Neural cell (in vitro differentiated cells): ENCODE results near the gene FOXP4. TPM values are rescaled to one million over a fixed set of nuclear protein-coding genes. Genes with fewer than 3 reads are reported as not detected.

Experiments
- H2AFZ ChIP-seq: fragments of 200-600, 300-800 bp; sonication (generic), shearing (Covaris generic); 2 replicates; pipeline ENCODE4 v1.6.0; 2014; ENCODE audit warnings: low read depth, mild to moderate bottlenecking, antibody characterized with exemption, low read length, moderate library complexity
- H3F3A ChIP-seq: fragments of 200-600 bp; shearing (Covaris generic); 2 replicates; pipeline ENCODE4 v1.6.1; 2016; ENCODE audit warnings: mild to moderate bottlenecking, moderate library complexity, mixed read lengths, antibody characterized with exemption, low read length; ENCODE audit not compliant: insufficient read depth, poor library complexity, severe bottlenecking
- H3K27ac ChIP-seq: fragments of 200-600, 300-800 bp; sonication (generic), shearing (Covaris generic); 2 replicates; pipeline ENCODE4 v1.5.1; 2014; ENCODE audit warnings: mild to moderate bottlenecking, low read length, moderate library complexity
- H3K27me3 ChIP-seq: fragments of 300-800, 200-600 bp; sonication (generic), shearing (Covaris generic); 2 replicates; pipeline ENCODE4 v1.6.0; 2014; ENCODE audit warnings: mild to moderate bottlenecking, low read depth, low read length, moderate library complexity; ENCODE audit not compliant: insufficient read depth
- H3K36me3 ChIP-seq: fragments of 300-800, 200-600 bp; sonication (generic), shearing (Covaris generic); 2 replicates; pipeline ENCODE4 v1.5.1; 2014; ENCODE audit warnings: mild to moderate bottlenecking, antibody characterized with exemption, low read length, moderate library complexity; ENCODE audit not compliant: insufficient read depth
- H3K4me2 ChIP-seq: fragments of 300-800, 200-600 bp; sonication (generic), shearing (Covaris generic); 2 replicates; pipeline ENCODE4 v1.6.0; 2014; ENCODE audit warnings: mild to moderate bottlenecking, low read length
- H3K4me3 ChIP-seq: fragments of 300-800, 200-600 bp; sonication (generic), shearing (Covaris generic); 2 replicates; pipeline ENCODE4 v1.5.1; 2014; ENCODE audit warnings: mild to moderate bottlenecking, low read length, moderate library complexity
- H3K79me2 ChIP-seq: fragments of 200-600 bp; shearing (Covaris generic); replicated peaks from 2 replicates; pipeline ENCODE4 v1.6.0; 2014; ENCODE audit warnings: mild to moderate bottlenecking, low read length, moderate library complexity; ENCODE audit not compliant: insufficient read depth
- H3K9ac ChIP-seq: fragments of 300-800, 200-600 bp; sonication (generic), shearing (Covaris generic); 2 replicates; pipeline ENCODE4 v1.6.1; 2016; ENCODE audit warnings: mild to moderate bottlenecking, low read length, mixed read lengths
- H3K9me2 ChIP-seq: fragments of 200-600 bp; shearing (Covaris generic); 2 replicates; pipeline ENCODE4 v1.6.1; 2016; ENCODE audit warnings: mild to moderate bottlenecking, low read length, mixed read lengths; ENCODE audit not compliant: insufficient read depth
- H3K9me3 ChIP-seq: fragments of 200-600, 300-800 bp; sonication (generic), shearing (Covaris generic); 2 replicates; pipeline ENCODE4 v1.6.1; 2016; ENCODE audit warnings: mild to moderate bottlenecking, mixed run types, low read length, moderate library complexity, mixed read lengths
- H4K20me1 ChIP-seq: fragments of 200-600 bp; shearing (Covaris generic); 2 replicates; pipeline ENCODE4 v1.6.1; 2016; ENCODE audit warnings: mild to moderate bottlenecking, mixed run types; ENCODE audit not compliant: insufficient read depth
- CTCF ChIP-seq: fragments of 450-650 bp; IDR thresholded peaks from 2 replicates; pipeline ENCODE4 v1.5.1; 2014; ENCODE audit warnings: antibody characterized with exemption, mild to moderate bottlenecking, moderate library complexity; ENCODE audit not compliant: poor library complexity, severe bottlenecking
- EP300 ChIP-seq: fragments of 450-650 bp; conservative IDR thresholded peaks from 2 replicates; pipeline ENCODE4 v1.6.1; 2014; ENCODE audit warnings: antibody characterized with exemption, mild to moderate bottlenecking, moderate library complexity; ENCODE audit not compliant: poor library complexity, severe bottlenecking
- EZH2 ChIP-seq: fragments of 200-600, 300-800 bp; shearing (Covaris generic), sonication (generic); IDR thresholded peaks from 2 replicates; pipeline ENCODE4 v1.6.1; 2014; ENCODE audit warnings: antibody characterized with exemption, low read length, borderline replicate concordance, mild to moderate bottlenecking; ENCODE audit not compliant: insufficient read depth, poor library complexity, severe bottlenecking
- MXI1 ChIP-seq: fragments of 450-650 bp; conservative IDR thresholded peaks from 2 replicates; pipeline ENCODE4 v1.6.1; 2014; ENCODE audit warnings: antibody characterized with exemption, mild to moderate bottlenecking; ENCODE audit not compliant: poor library complexity, severe bottlenecking
- POLR2AphosphoS5 ChIP-seq: IDR thresholded peaks from 2 replicates; pipeline ENCODE4 v1.6.1; 2012
- RAD21 ChIP-seq: fragments of 450-650 bp; conservative IDR thresholded peaks from 2 replicates; pipeline ENCODE4 v1.6.1; 2014; ENCODE audit warnings: antibody characterized with exemption, mild to moderate bottlenecking, moderate library complexity
- REST ChIP-seq: IDR thresholded peaks from 2 replicates; pipeline ENCODE4 v1.6.1; 2012; ENCODE audit warnings: borderline replicate concordance
- SMC3 ChIP-seq: fragments of 450-650 bp; conservative IDR thresholded peaks from 2 replicates; pipeline ENCODE4 v1.6.1; 2014; ENCODE audit warnings: antibody characterized with exemption, mild to moderate bottlenecking, moderate library complexity; ENCODE audit not compliant: poor library complexity
- TAF1 ChIP-seq: IDR thresholded peaks from 2 replicates; pipeline ENCODE4 v1.6.1; 2012; ENCODE audit warnings: low read depth
- polyA plus RNA-seq: library from polyadenylated mRNA; depleted of rRNA; stranded (reverse); fragments of >200 nt; gene quantifications from 2 replicates; pipeline ENCODE4 v1.2.3, GENCODE V29; 2014

The FOXP4 gene
- polyA plus RNA-seq, 1 donor from 2014 or later, result 7.1 TPM

GRCh38 chr6:41641352-41641925 lies 95.3 kb downstream of the FOXP4 start:
- Histone ChIP-seq H3K9ac (no peak overlapping the region), H3K9me2 (no peaks in the 10 kb centered on the region), H3K27me3 (peaks cover 40% of the 10 kb centered on the region), H2AFZ (no peak overlapping the region), H3F3A (no peaks in the 10 kb centered on the region), H3K79me2 (no peaks in the 10 kb centered on the region), H3K9me3 (no peaks in the 10 kb centered on the region), H3K4me3 (no peak overlapping the region), H3K36me3 (no peaks in the 10 kb centered on the region), H4K20me1 (no peaks in the 10 kb centered on the region), H3K4me2 (no peak overlapping the region), H3K27ac (no peak overlapping the region)
- TF ChIP-seq EZH2, result no peak
- TF ChIP-seq TAF1, result no peak
- no peak for TF ChIP-seq POLR2AphosphoS5
- TF ChIP-seq MXI1, result no peak
- no peak for TF ChIP-seq CTCF
- TF ChIP-seq RAD21, result no peak
- no peak for TF ChIP-seq EP300
- TF ChIP-seq REST, result no peak
- no peak for TF ChIP-seq SMC3

- TF ChIP-seq TAF1 (no peak), RAD21 (no peak), EP300 (no peak), MXI1 (no peak), EZH2 (no peak), POLR2AphosphoS5 (no peak)
- H3K79me2 ChIP-seq, result no peaks in the 10 kb centered on the region
- no peaks in the 10 kb centered on the region for H3K9me3 ChIP-seq
- no peak overlapping the region for H2AFZ ChIP-seq
- H3K36me3 ChIP-seq, result no peaks in the 10 kb centered on the region
- no peak overlapping the region for H3K4me3 ChIP-seq
- H3K27ac ChIP-seq, result no peak overlapping the region
- H3K9ac ChIP-seq, result no peak overlapping the region
- no peak overlapping the region for H3K4me2 ChIP-seq
- no peaks in the 10 kb centered on the region for H4K20me1 ChIP-seq
- H3F3A ChIP-seq, result no peaks in the 10 kb centered on the region
- peaks cover 31% of the 10 kb centered on the region for H3K27me3 ChIP-seq
- H3K9me2 ChIP-seq, result no peaks in the 10 kb centered on the region
Observed at GRCh38 chr6:41642090-41642959, 96.1 kb downstream of the FOXP4 start.
